Measurements from ENCODE around the gene BCL2L13. TPM values are rescaled to one million over a fixed set of nuclear protein-coding genes. Genes with fewer than 3 reads are reported as not detected.

The BCL2L13 gene
- total RNA-seq, 4 donors from 2014 or later: 56.6 to 71.3 (median 68.9) TPM

GRCh38 chr22:17724241-17724640 lies 85.7 kb downstream of the BCL2L13 start:
- Histone ChIP-seq H3K4me3 (no peak overlapping the region), H3K27ac (no peak overlapping the region), H3K4me1 (no peaks in the 10 kb centered on the region), H3K27me3 (no peaks in the 10 kb centered on the region), H3K9me3 (no peaks in the 10 kb centered on the region), H3K36me3 (peaks cover 34% of the 10 kb centered on the region)
- 72% methylated on average over 5 of the region's 5 CpGs for WGBS
- DNase-seq (ENCODE audit: low spot score in 2 of 2): no peak
- no peak for TF ChIP-seq POLR2AphosphoS5 (IDR thresholded peaks at IDR 0.05)
- TF ChIP-seq EP300 (IDR thresholded peaks at IDR 0.05): no peak
- TF ChIP-seq POLR2A (IDR thresholded peaks at IDR 0.05): no peak

DNA sequence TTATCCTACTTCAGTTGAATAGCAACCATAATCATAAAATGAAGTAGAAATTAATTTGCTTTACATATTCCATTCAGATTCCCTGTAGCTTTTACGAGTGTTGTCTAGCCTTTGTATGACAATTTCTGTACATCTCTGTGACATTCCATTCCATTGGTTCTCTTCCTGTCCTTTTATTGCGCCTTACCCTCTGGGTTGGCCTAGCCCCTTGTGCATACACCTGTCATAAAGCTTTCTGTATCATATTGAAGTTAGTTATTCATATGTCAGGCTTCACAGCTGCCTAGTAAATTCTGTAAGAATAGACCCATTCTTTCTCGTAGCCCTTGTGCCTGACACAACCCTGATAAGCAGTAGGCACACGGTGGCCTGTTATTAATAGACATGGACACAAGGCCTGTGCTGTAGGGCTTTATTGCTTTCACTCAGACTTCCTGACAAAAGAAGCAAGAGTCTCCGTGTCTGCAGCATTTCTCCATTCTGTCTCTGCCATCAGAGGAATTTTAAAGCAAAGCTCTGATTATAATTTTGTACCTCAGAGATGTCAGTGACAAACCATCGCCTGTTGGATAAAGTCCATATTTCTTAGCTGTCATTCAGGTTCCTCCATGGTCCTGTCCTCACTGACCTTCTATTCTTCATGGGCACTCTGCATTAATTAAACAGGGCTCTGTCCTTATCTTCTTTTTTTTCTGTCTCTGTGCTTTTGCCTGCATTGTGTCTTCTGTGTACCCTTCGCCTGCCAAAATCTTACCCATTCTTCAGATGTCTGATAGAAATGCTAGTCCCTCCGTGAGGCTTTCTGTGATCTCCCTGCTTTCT lies 86.3 kb downstream of the BCL2L13 start:
- Histone ChIP-seq H3K9me3 (no peaks in the 10 kb centered on the region), H3K27ac (no peak overlapping the region)

DNA sequence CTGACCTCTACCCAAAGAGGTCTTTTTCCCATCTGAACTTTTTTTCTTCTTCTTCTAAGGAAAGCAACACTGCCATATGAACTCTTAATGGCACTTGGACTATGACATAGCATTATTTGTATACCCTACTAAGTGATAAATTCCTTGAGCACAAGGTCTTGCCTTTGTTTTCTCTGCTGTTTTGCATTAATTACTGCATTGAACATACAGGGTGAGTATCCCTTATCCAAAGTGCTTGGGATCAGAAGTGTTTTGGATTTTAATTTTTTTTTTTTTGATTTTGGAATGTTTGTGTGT lies 86.9 kb downstream of the BCL2L13 start:
- Histone ChIP-seq H3K27me3 (no peaks in the 10 kb centered on the region), H3K4me3 (no peak overlapping the region), H3K27ac (no peak overlapping the region), H3K4me1 (no peaks in the 10 kb centered on the region), H3K9me3 (no peaks in the 10 kb centered on the region), H3K36me3 (peaks cover 46% of the 10 kb centered on the region)
- TF ChIP-seq, protein P1, sequence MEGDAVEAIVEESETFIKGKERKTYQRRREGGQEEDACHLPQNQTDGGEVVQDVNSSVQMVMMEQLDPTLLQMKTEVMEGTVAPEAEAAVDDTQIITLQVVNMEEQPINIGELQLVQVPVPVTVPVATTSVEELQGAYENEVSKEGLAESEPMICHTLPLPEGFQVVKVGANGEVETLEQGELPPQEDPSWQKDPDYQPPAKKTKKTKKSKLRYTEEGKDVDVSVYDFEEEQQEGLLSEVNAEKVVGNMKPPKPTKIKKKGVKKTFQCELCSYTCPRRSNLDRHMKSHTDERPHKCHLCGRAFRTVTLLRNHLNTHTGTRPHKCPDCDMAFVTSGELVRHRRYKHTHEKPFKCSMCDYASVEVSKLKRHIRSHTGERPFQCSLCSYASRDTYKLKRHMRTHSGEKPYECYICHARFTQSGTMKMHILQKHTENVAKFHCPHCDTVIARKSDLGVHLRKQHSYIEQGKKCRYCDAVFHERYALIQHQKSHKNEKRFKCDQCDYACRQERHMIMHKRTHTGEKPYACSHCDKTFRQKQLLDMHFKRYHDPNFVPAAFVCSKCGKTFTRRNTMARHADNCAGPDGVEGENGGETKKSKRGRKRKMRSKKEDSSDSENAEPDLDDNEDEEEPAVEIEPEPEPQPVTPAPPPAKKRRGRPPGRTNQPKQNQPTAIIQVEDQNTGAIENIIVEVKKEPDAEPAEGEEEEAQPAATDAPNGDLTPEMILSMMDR (IDR thresholded peaks at IDR 0.05): no peak
- no peak for TF ChIP-seq POLR2AphosphoS5 (IDR thresholded peaks at IDR 0.05)
- TF ChIP-seq POLR2A (IDR thresholded peaks at IDR 0.05): no peak
- TF ChIP-seq EP300 (IDR thresholded peaks at IDR 0.05): no peak
- no peak for DNase-seq (ENCODE audit: low spot score in 2 of 2)

More for the DNA sequence above, 86.3 kb downstream of the BCL2L13 start:
- WGBS: 74% methylated on average over 8 of the region's 8 CpGs
- no peak for DNase-seq (ENCODE audit: low spot score in 2 of 2)
- H3K36me3 ChIP-seq: peaks cover 41% of the 10 kb centered on the region
- no peak overlapping the region for H3K4me3 ChIP-seq
- H3K4me1 ChIP-seq: no peaks in the 10 kb centered on the region
- no peak for TF ChIP-seq POLR2A (IDR thresholded peaks at IDR 0.05)
- no peak for TF ChIP-seq POLR2AphosphoS5 (IDR thresholded peaks at IDR 0.05)
- TF ChIP-seq, protein P1 (IDR thresholded peaks at IDR 0.05): no peak
- no peak for TF ChIP-seq EP300 (IDR thresholded peaks at IDR 0.05)
- no peaks in the 10 kb centered on the region for H3K27me3 ChIP-seq

GRCh38 chr22:17726006-17726927 lies 87.7 kb downstream of the BCL2L13 start:
- H3K36me3 ChIP-seq: peaks cover 52% of the 10 kb centered on the region
- no peak overlapping the region for H3K4me3 ChIP-seq
- no peaks in the 10 kb centered on the region for H3K27me3 ChIP-seq
- no peaks in the 10 kb centered on the region for H3K4me1 ChIP-seq
- TF ChIP-seq POLR2A (IDR thresholded peaks at IDR 0.05) (no peak), POLR2AphosphoS5 (IDR thresholded peaks at IDR 0.05) (no peak), EP300 (IDR thresholded peaks at IDR 0.05) (no peak)
- TF ChIP-seq, protein P1 (IDR thresholded peaks at IDR 0.05): no peak
- no peaks in the 10 kb centered on the region for H3K9me3 ChIP-seq
- WGBS: 87% methylated on average over 13 of the region's 13 CpGs
- DNase-seq (ENCODE audit: low spot score in 2 of 2): no peak
- H3K27ac ChIP-seq: no peak overlapping the region

- no peak overlapping the region for H3K27ac ChIP-seq
- H3K36me3 ChIP-seq: peaks cover 61% of the 10 kb centered on the region
Measured at GRCh38 chr22:17726928-17727897, 88.7 kb downstream of the BCL2L13 start.

More at GRCh38 chr22:17726928-17727897, 88.7 kb downstream of the BCL2L13 start:
- Histone ChIP-seq H3K27me3 (no peaks in the 10 kb centered on the region), H3K9me3 (no peaks in the 10 kb centered on the region), H3K4me3 (no peak overlapping the region), H3K4me1 (no peaks in the 10 kb centered on the region)
- DNase-seq (ENCODE audit: low spot score in 2 of 2): no peak
- TF ChIP-seq, protein P1 (IDR thresholded peaks at IDR 0.05): no peak
- TF ChIP-seq POLR2A (IDR thresholded peaks at IDR 0.05) (no peak), EP300 (IDR thresholded peaks at IDR 0.05) (no peak), POLR2AphosphoS5 (IDR thresholded peaks at IDR 0.05) (no peak)
- 78% methylated on average over 16 of the region's 18 CpGs for WGBS
